ENCODE data around the gene CCDC141. TPM values are rescaled to one million over a fixed set of nuclear protein-coding genes. Genes with fewer than 3 reads are reported as not detected.
A peak's percentile ranks its signal among the peaks of the same experiment; 100 is the strongest.

CCDC141 gene
- total RNA-seq, 6 experiments from 2014 or later, result 0.03 to 0.05 TPM; not detected in 4

DNA sequence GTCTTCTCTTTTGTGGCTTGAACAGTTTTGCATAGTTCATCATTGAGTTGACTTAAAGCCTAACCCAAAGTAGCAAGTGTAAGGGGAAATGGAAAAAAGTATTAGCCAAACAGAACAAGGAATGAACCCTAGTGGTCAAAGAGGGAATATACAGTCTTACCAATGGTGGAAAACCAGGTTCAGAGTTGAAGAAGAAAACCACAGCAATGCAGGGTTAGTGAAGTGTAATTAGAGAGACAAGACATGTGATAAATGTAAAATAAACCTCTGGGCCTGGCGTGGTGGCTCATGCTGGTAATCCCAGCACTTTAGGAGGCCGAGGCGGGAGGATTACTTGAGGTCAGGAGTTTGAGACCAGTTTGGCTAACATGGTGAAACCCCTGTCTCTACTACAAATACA is 245.1 kb downstream of the CCDC141 start:
- no peaks in the 10 kb centered on the region for H3K36me3 Mint-ChIP-seq (ENCODE audit: low read depth)
- no peak overlapping the region for H3K4me3 Mint-ChIP-seq
- H3K9me3 Mint-ChIP-seq, result no peaks in the 10 kb centered on the region
- H3K27me3 Mint-ChIP-seq (ENCODE audit: insufficient read depth), result peaks cover under 1% of the 10 kb centered on the region
- TF ChIP-seq, protein P1, sequence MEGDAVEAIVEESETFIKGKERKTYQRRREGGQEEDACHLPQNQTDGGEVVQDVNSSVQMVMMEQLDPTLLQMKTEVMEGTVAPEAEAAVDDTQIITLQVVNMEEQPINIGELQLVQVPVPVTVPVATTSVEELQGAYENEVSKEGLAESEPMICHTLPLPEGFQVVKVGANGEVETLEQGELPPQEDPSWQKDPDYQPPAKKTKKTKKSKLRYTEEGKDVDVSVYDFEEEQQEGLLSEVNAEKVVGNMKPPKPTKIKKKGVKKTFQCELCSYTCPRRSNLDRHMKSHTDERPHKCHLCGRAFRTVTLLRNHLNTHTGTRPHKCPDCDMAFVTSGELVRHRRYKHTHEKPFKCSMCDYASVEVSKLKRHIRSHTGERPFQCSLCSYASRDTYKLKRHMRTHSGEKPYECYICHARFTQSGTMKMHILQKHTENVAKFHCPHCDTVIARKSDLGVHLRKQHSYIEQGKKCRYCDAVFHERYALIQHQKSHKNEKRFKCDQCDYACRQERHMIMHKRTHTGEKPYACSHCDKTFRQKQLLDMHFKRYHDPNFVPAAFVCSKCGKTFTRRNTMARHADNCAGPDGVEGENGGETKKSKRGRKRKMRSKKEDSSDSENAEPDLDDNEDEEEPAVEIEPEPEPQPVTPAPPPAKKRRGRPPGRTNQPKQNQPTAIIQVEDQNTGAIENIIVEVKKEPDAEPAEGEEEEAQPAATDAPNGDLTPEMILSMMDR (IDR thresholded peaks at IDR 0.05), result peak; percentile 77
- H3K4me1 Mint-ChIP-seq (ENCODE audit: low read depth), result no peaks in the 10 kb centered on the region; the same call in 1 of the 2 replicates
- H3K27ac Mint-ChIP-seq, result no peak overlapping the region
- peak; percentile 8 for DNase-seq

DNA sequence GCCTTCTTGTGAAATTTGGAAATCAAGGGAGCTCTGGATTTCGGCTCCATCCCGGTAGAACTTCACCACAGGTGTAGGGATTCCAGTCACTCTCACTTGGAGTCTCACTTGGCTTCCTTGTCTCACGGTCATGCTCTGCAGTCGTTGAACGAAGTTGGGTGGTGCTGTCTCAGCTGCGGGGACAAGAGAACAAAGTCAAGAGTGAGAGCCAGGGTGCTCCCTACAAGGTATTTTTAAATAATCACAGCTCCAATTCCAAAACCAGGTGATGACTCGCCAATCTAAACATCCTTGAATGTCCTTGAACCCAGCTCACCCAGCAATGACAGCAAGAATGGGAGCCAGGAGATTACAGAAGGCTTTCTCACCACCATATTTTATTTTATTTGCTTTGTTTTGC is 249.4 kb downstream of the CCDC141 start:
- Mint-ChIP-seq H3K27ac (no peak overlapping the region), H3K4me1 (ENCODE audit: low read depth) (peaks cover 5% of the 10 kb centered on the region), H3K4me3 (no peak overlapping the region), H3K27me3 (ENCODE audit: insufficient read depth) (peaks cover 9% of the 10 kb centered on the region), H3K9me3 (no peaks in the 10 kb centered on the region; the same call in 1 of the 2 replicates), H3K36me3 (ENCODE audit: low read depth) (no peaks in the 10 kb centered on the region)
- no peak for DNase-seq
- TF ChIP-seq, protein P1 (IDR thresholded peaks at IDR 0.05), result no peak

DNA sequence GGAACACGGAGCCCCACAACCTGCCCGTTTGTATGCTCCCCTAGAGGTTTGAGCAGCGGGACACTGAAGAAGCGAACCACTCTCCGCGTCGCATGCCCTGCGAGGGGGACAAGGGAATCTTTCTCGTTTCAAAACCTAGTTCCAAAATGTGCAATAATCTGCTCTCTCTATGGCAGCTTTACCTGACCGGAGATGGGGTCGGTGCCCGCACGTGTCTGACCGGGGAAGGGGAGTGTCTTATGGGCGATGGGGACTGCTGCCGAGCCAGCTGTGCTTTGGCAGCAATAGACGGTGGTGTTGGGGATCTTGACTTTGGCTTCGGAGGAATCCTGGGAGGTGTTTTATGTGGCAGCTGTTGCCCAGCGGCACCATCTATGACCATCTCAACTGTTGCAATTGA is 250.6 kb downstream of the CCDC141 start:
- peaks cover 13% of the 10 kb centered on the region for H3K4me1 Mint-ChIP-seq (ENCODE audit: low read depth)
- no peak overlapping the region for H3K27ac Mint-ChIP-seq
- H3K36me3 Mint-ChIP-seq (ENCODE audit: low read depth), result no peaks in the 10 kb centered on the region
- H3K4me3 Mint-ChIP-seq, result no peak overlapping the region
- H3K27me3 Mint-ChIP-seq (ENCODE audit: insufficient read depth), result peaks cover 9% of the 10 kb centered on the region
- H3K9me3 Mint-ChIP-seq, result no peaks in the 10 kb centered on the region; the same call in 1 of the 2 replicates
- DNase-seq, result no peak
- TF ChIP-seq, protein P1 (IDR thresholded peaks at IDR 0.05), result no peak

DNA sequence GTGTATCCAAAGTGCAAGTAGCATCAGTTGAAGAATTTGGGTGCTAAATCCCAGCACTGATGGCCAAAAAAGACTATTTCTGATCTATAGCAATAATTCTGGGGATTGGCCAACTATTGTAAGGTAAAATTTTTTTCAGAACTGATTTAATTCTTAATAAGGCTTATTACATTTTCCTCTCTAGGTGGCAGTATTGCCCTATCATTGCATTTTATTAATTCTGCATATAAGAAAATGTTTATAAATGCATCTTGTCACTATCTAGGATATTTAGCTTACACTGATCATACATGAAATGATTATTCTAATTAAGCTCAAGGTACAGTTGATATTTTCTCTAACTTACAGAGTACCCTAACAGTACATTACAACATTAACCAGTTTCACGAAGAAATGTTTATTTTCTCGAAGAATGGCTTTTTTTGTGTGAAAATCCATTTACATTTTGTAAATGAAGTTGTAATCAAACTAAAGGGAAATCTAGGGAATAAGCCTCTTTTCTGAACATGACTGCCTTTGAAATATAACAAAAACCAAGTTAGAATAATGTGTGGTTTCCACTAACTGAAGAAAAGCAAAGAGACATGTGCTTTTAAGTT is 253.8 kb downstream of the CCDC141 start:
- no peaks in the 10 kb centered on the region; the same call in 1 of the 2 replicates for H3K9me3 Mint-ChIP-seq
- H3K27me3 Mint-ChIP-seq (ENCODE audit: insufficient read depth), result peaks cover 20% of the 10 kb centered on the region
- TF ChIP-seq, protein P1 (IDR thresholded peaks at IDR 0.05), result peak; percentile 89
- peaks cover 13% of the 10 kb centered on the region for H3K4me1 Mint-ChIP-seq (ENCODE audit: low read depth)
- no peak overlapping the region for H3K4me3 Mint-ChIP-seq
- DNase-seq, result peak; percentile 30
- H3K27ac Mint-ChIP-seq, result no peak overlapping the region
- no peaks in the 10 kb centered on the region for H3K36me3 Mint-ChIP-seq (ENCODE audit: low read depth)

DNA sequence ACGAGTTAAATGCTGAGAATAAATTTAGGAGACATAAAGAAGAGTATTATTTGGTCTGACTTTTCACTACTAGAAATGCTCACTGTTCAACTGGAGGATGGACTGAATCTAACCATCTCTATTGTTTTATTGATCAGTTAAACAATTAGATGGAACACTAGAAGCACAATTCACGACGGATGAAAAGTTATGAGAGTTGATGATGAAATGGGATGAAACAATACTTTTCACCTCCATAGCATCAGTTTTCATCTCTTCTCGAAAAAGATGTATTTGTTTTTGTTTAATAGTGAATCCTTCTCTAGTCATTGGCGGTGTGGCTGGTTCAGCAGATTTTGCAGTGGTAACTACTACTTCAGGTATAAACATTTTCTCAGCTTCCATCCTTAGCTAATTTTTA is 262.0 kb downstream of the CCDC141 start:
- no peak overlapping the region for H3K27ac Mint-ChIP-seq
- H3K4me1 Mint-ChIP-seq (ENCODE audit: low read depth), result no peaks in the 10 kb centered on the region
- H3K9me3 Mint-ChIP-seq, result no peaks in the 10 kb centered on the region
- H3K27me3 Mint-ChIP-seq (ENCODE audit: insufficient read depth), result peaks cover 5% of the 10 kb centered on the region; the same call in 1 of the 2 replicates
- H3K4me3 Mint-ChIP-seq, result no peak overlapping the region
- H3K36me3 Mint-ChIP-seq (ENCODE audit: low read depth), result no peaks in the 10 kb centered on the region
- no peak for DNase-seq
- TF ChIP-seq, protein P1 (IDR thresholded peaks at IDR 0.05), result no peak

All from HFFc6 (cell line).